Prostate gland (tissue), 2 donors: Measurements from ENCODE around the gene PLA2G4A.

Experiments
- CTCF ChIP-seq, 4 experiments: fragments of 200-600 bp in 2 of 4; fragments of 450-650 bp in 2 of 4; sonication (generic) in 2 of 4; IDR thresholded peaks; 1 replicate in 3 of 4; 2 replicates in 1 of 4; pipeline ENCODE4 v1.5.1; 2016 to 2019; ENCODE audit warnings: antibody characterized with exemption in 4 of 4, mild to moderate bottlenecking in 2 of 4, moderate library complexity in 2 of 4
- POLR2AphosphoS5 ChIP-seq: sonication (generic); formaldehyde crosslinking; IDR thresholded peaks from one replicate; pipeline ENCODE4 v1.6.1; 2017; ENCODE audit warnings: antibody characterized with exemption

GRCh38 chr1:186930238-186930637 is 101.5 kb downstream of the PLA2G4A start:
- TF ChIP-seq CTCF (IDR thresholded peaks at IDR 0.05) (no peak), POLR2AphosphoS5 (no peak)
